ENCODE data around the gene BRME1.

- TF ChIP-seq EZH2 (IDR thresholded peaks at IDR 0.05; ENCODE audit: borderline replicate concordance) (no peak), CTCF (IDR thresholded peaks at IDR 0.05; ENCODE audit: poor library complexity) (no peak), EZH2phosphoT487 (IDR thresholded peaks at IDR 0.05; ENCODE audit: low read depth, severe bottlenecking, unreplicated experiment) (no peak)
These were observed 8.9 kb upstream of the BRME1 start for GRCh38 chr19:13914777-13915176.
